ENCODE results near the gene MEOX2.

GRCh38 chr7:15707570-15707969 is 21.1 kb upstream of the MEOX2 start:
- TF ChIP-seq GATA3 (IDR thresholded peaks at IDR 0.05; ENCODE audit: low read depth, low read length), result no peak
- no peak for TF ChIP-seq GATA2 (IDR thresholded peaks at IDR 0.05; ENCODE audit: low read depth, low read length)

All from SH-SY5Y (cell line).